Right lobe of liver (tissue), 4 donors: ENCODE data around the gene MIOS.

Experiments
- POLR2A ChIP-seq: fragments of 450-650 bp; IDR thresholded peaks from one replicate; pipeline ENCODE4 v1.6.1; 2017; ENCODE audit warnings: antibody characterized with exemption, mild to moderate bottlenecking
- TF ChIP-seq, protein P1 (sequence below), 4 donors: fragments of 200-600 bp in 3 of 4; fragments of 450-650 bp in 1 of 4; IDR thresholded peaks; one replicate each; pipeline versions ENCODE4 v1.5.1 to v1.8.0; 2016 to 2022; ENCODE audit warnings: antibody characterized with exemption in 4 of 4, mild to moderate bottlenecking in 2 of 4
- donor health status: DM: no; HTN: no; CAD: no.
- donor health status: DM: no; HTN: no; CAD: no.
- donor health status: DM: no; HTN: yes; CAD: no.

DNA sequence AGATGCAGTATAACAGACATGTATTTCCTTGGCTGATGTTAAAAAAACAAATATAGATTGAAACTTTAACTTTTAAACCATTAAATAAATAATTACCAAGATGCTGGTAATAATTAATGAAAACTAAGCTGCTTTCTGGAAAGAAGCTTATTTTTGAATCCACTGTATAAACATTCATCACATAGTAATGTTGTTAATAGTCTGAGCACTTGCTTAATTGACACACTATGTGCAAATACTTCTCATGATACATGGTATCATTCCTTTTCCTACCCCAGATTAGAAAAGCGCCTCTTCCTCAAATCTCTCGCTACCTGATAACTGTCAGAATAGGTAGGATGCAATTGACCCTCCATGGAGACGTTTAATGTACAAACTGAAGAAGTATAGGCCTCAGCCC, 16.0 kb upstream of the MIOS start:
- TF ChIP-seq POLR2A: no peak
- TF ChIP-seq, protein P1, sequence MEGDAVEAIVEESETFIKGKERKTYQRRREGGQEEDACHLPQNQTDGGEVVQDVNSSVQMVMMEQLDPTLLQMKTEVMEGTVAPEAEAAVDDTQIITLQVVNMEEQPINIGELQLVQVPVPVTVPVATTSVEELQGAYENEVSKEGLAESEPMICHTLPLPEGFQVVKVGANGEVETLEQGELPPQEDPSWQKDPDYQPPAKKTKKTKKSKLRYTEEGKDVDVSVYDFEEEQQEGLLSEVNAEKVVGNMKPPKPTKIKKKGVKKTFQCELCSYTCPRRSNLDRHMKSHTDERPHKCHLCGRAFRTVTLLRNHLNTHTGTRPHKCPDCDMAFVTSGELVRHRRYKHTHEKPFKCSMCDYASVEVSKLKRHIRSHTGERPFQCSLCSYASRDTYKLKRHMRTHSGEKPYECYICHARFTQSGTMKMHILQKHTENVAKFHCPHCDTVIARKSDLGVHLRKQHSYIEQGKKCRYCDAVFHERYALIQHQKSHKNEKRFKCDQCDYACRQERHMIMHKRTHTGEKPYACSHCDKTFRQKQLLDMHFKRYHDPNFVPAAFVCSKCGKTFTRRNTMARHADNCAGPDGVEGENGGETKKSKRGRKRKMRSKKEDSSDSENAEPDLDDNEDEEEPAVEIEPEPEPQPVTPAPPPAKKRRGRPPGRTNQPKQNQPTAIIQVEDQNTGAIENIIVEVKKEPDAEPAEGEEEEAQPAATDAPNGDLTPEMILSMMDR (IDR thresholded peaks at IDR 0.05): no peak
